Stimulated activated CD8-positive, alpha-beta memory T cell treated with anti-CD3 and anti-CD28 coated beads, Interleukin-2, amount 100 ng/mL, for 48 hours (primary cell): Measurements from ENCODE around the gene VWA3B.
"Not testable (repeated sequence)": the region's sequence is repeated elsewhere in the genome, so short reads cannot be mapped to it uniquely, and the experiment has no call there.

ENCODE experiments used
- DNase-seq, 2 donors: peaks; one replicate each; pipeline ENCODE4 v3.0.0-alpha.2; 2020; ENCODE audit warnings: low read depth in 2 of 2

The VWA3B gene

GRCh38 chr2:98086491-98087446 is at the start of gene VWA3B:
TSS of gene VWA3B (plus strand) at chr2:98087167. CDS start at chr2:98093093, 5,926 bp downstream.
- DNase-seq = peak; percentile 49 to 54

- DNase-seq = no peak
Measured at GRCh38 chr2:98037206-98037605, 49.8 kb upstream of the VWA3B start.

- no peak for DNase-seq
Measured at GRCh38 chr2:98037666-98038336, 49.2 kb upstream of the VWA3B start.

GRCh38 chr2:98039085-98039756 is 47.7 kb upstream of the VWA3B start:
- DNase-seq = no peak

- DNase-seq = no peak
Measured at GRCh38 chr2:98040331-98040939, 46.5 kb upstream of the VWA3B start.

- DNase-seq = no peak
Measured at GRCh38 chr2:98043101-98043500, 43.9 kb upstream of the VWA3B start.

GRCh38 chr2:98044730-98045129 is 42.2 kb upstream of the VWA3B start:
- not testable (repeated sequence) for DNase-seq

GRCh38 chr2:98050070-98050469 is 36.9 kb upstream of the VWA3B start:
- DNase-seq = no peak

GRCh38 chr2:98058191-98058975 is 28.6 kb upstream of the VWA3B start:
- DNase-seq = no peak

- no peak for DNase-seq
Measured at GRCh38 chr2:98060277-98060676, 26.7 kb upstream of the VWA3B start.

- no peak for DNase-seq
Measured at GRCh38 chr2:98063291-98063854, 23.6 kb upstream of the VWA3B start.

GRCh38 chr2:98065808-98066207 is 21.2 kb upstream of the VWA3B start:
- DNase-seq = no peak

- DNase-seq = no peak
Measured at GRCh38 chr2:98067160-98067559, 19.8 kb upstream of the VWA3B start.

- no peak for DNase-seq
Measured at GRCh38 chr2:98070081-98070480, 16.9 kb upstream of the VWA3B start.

GRCh38 chr2:98072442-98072841 is 14.5 kb upstream of the VWA3B start:
- no peak for DNase-seq

GRCh38 chr2:98078701-98079100 is 8.3 kb upstream of the VWA3B start:
- no peak for DNase-seq

- DNase-seq = no peak
Measured at GRCh38 chr2:98084151-98084868, 2.7 kb upstream of the VWA3B start.

- DNase-seq = no peak
Measured at GRCh38 chr2:98084869-98085238, 2.1 kb upstream of the VWA3B start.

- no peak for DNase-seq
Measured at GRCh38 chr2:98085649-98086048, 1.3 kb upstream of the VWA3B start.

- DNase-seq = no peak
Measured at GRCh38 chr2:98087447-98088020, 567 bp downstream of the VWA3B start.
